ENCODE measurements around the gene ECHDC1.
"Not testable (repeated sequence)": the region's sequence is repeated elsewhere in the genome, so short reads cannot be mapped to it uniquely, and the experiment has no call there.

The ECHDC1 gene

DNA sequence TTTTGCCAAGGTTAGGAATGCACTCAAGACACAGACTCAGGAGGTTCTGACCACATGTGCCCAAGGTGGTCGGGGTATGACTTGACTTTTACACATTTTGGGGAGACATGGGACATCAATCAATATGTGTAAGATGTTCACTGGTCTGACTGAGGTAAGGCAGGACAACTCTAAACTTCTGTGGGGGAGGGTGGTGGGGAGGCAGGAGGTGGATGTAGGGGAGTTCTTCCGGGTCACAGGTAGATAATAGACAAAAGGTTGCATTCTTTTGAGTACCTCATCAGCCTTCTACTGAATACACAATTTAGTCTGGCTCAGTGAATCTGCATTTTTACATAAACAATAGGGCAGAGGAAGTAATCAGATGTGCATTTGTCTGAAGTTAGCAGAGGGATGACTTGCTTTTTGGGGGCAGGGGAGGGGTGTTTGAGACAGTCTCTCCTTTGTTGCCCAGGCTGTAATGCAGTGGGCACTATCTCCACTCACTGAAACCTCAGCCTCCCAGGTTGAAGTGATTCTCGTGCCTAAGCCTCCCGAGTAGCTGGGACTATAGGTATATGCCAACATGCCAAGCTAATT is 10.9 kb downstream of the ECHDC1 start:
- no peak for DNase-seq (ENCODE audit: extremely low spot score)
- ChIA-PET POLR2A (interaction anchor here (1.0 kb wide), 1 partner anchor 11 kb away, joined by 3 read pairs; the partner anchor contains the start of gene ECHDC1), CTCF (interaction anchor here (0.9 to 1.7 kb wide), 8 partner anchors 9 to 184 kb away, joined by 3 to 7 read pairs (median 3); no protein-coding TSS in a partner anchor)
- TF ChIP-seq, protein P1, sequence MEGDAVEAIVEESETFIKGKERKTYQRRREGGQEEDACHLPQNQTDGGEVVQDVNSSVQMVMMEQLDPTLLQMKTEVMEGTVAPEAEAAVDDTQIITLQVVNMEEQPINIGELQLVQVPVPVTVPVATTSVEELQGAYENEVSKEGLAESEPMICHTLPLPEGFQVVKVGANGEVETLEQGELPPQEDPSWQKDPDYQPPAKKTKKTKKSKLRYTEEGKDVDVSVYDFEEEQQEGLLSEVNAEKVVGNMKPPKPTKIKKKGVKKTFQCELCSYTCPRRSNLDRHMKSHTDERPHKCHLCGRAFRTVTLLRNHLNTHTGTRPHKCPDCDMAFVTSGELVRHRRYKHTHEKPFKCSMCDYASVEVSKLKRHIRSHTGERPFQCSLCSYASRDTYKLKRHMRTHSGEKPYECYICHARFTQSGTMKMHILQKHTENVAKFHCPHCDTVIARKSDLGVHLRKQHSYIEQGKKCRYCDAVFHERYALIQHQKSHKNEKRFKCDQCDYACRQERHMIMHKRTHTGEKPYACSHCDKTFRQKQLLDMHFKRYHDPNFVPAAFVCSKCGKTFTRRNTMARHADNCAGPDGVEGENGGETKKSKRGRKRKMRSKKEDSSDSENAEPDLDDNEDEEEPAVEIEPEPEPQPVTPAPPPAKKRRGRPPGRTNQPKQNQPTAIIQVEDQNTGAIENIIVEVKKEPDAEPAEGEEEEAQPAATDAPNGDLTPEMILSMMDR (IDR thresholded peaks at IDR 0.05; ENCODE audit: control extremely low read depth, extremely low read depth, low read depth, missing control alignments) = no peak

DNA sequence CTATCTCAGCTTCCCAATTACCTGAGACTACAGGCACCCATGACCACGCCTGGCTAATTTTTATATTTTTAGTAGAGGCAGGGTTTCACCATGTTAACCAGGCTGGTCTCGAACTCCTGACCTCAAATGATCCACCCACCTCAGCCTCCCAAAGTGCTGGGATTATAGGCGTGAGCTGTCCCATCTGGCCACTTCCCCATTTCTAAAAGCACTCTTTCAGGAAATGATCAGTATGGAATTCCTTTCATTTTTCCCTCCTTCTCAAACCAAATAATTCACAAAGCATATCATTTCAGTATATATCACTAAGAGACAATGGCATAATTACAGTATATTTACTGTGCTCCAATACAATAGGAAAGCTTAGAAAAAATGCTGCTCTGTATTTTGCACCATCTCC is 12.2 kb downstream of the ECHDC1 start:
- CTCF ChIA-PET = interaction anchor here (1.2 to 1.3 kb wide), 3 partner anchors 11 to 89 kb away, joined by 3 to 4 read pairs (median 4); no protein-coding TSS in a partner anchor
- POLR2A ChIA-PET; DNase-seq (ENCODE audit: extremely low spot score): not testable (repeated sequence)

DNA sequence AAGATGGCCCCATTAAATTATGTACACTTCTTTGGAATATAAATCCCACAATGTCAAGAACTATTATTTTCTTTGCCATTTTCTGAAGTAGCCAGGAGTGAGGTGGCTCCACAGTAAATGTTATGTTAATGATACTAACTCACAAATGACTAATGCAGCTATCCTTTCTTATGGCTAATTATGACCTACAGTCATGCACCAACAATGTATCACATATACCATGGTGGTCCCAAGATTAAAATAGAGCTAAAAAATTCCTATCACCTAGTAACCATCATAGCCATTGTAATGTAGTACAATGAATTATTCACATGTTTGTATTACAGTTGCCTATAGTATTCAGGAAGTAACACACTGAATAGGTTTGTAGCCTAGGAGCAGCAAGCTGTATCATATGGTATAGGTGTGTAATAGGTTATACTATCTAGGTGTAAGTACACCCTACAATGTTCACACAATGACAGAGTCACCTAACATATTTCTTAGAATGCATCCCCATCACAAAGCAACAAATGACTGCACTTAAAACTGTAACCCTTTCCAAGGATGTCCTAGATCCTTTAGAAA is 15.3 kb downstream of the ECHDC1 start:
- POLR2A ChIA-PET = no interaction called here
- TF ChIP-seq, protein P1 (IDR thresholded peaks at IDR 0.05; ENCODE audit: control extremely low read depth, extremely low read depth, low read depth, missing control alignments) = no peak
- no peak for DNase-seq (ENCODE audit: extremely low spot score)
- CTCF ChIA-PET = interaction anchor here (0.9 to 1.3 kb wide), 2 partner anchors 9 to 92 kb away, joined by 3 read pairs; no protein-coding TSS in a partner anchor

DNA sequence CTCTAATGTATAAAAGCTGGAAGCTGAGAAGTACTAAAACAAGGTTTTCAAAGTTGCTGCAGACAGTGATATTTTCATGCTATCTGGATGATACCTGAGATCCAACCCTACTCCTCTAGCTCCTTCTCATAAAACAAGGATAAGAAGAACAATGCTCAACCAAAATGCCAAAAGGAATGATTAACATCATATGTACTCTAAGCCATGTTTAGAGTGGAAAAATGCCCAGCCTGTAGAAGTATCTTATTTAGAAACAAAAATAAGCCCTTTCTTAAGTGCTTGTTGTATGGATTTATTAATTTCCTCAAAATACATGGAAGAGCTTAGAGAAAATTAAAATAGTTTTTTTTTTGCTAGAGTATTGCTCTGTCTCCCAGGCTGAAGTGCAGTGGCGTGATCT is 23.7 kb downstream of the ECHDC1 start:
- TF ChIP-seq, protein P1 (IDR thresholded peaks at IDR 0.05; ENCODE audit: control extremely low read depth, extremely low read depth, low read depth, missing control alignments) = no peak
- ChIA-PET POLR2A (no interaction called here), CTCF (interaction anchor here (0.9 to 7.4 kb wide), 6 partner anchors 8 to 197 kb away, joined by 3 to 60 read pairs (median 4); no protein-coding TSS in a partner anchor)
- DNase-seq (ENCODE audit: extremely low spot score) = no peak

DNA sequence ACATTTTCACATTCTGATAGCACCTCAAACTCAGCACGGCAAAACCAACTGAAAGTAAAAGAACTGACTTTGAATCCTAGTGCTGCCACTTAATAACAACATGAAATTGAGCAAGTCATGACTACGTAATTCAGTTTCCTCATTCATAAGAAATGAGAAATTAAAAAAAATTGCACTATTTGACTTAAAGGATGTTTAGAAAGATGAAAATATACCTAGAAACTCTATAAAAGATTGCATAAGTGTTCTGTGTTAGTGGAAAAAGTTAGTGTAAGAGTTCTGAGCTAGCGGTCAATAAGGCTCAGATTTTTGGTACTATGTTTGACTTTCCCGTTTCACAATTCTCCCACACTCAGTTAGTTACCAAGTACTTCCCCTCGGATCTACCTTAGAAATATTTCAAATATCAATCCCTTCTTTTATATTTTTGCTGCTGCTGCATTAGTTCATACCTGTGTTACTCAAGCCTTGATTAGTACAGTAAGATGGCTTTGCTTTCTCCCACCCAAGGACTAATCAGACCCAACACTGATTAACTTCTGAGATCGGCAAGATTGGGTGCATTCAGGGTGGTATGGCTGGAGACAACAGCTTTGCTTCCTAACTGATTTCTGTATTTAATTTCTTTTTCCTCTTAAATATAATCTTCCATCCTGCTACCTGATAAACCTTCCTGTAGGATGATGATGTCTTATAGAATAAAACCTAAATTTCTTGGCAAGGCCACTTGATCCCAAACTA is 25.9 kb downstream of the ECHDC1 start:
- ChIA-PET CTCF (interaction anchor here (4.4 kb wide), 1 partner anchor 13 kb away, joined by 23 read pairs; no protein-coding TSS in a partner anchor), POLR2A (no interaction called here)
- TF ChIP-seq, protein P1 (IDR thresholded peaks at IDR 0.05; ENCODE audit: control extremely low read depth, extremely low read depth, low read depth, missing control alignments) = no peak
- DNase-seq (ENCODE audit: extremely low spot score) = no peak

DNA sequence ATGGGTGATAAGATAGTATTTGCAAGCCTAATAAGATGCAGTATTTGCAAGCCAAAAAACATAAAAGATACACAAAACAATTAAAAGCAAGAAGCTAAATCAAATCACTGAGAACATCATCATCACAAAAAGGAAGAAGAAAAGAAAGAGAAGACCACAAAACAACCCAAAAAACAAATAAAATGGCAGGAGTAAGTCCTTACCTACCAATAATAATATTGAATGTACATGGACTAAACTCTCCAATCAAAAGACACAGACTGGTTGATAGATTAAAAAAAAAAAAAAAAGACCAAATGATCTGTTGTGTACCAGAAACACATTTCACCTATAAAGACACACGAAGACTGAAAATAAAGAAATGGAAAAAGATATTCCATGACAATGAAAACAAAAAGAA is 37.7 kb downstream of the ECHDC1 start:
- POLR2A ChIA-PET = no interaction called here
- CTCF ChIA-PET = interaction anchor here (1.3 to 8.2 kb wide), 7 partner anchors 9 to 233 kb away, joined by 4 to 68 read pairs (median 21); partner anchors contain the start of gene RNF146
- TF ChIP-seq, protein P1 (IDR thresholded peaks at IDR 0.05; ENCODE audit: control extremely low read depth, extremely low read depth, low read depth, missing control alignments) = no peak
- no peak for DNase-seq (ENCODE audit: extremely low spot score)
